Fibroblast of skin of left biceps (primary cell): ENCODE measurements around the gene HES4.
"Not testable (repeated sequence)": the region's sequence is repeated elsewhere in the genome, so short reads cannot be mapped to it uniquely, and the experiment has no call there.

ENCODE experiments used
- DNase-seq, 2 experiments: peaks; one replicate each; pipeline ENCODE4 v3.0.0-alpha.2; 2013; ENCODE audit warnings: low read depth in 2 of 2

HES4 gene

GRCh38 chr1:978835-979743, 20.8 kb downstream of the HES4 start:
- no peak for DNase-seq

- no peak for DNase-seq
Measured at GRCh38 chr1:978069-978834, 21.6 kb downstream of the HES4 start.

GRCh38 chr1:976791-977190, 23.1 kb downstream of the HES4 start:
- DNase-seq, result not testable (repeated sequence)

GRCh38 chr1:975896-976683, 23.8 kb downstream of the HES4 start:
- DNase-seq, result no peak

GRCh38 chr1:975365-975764, 24.5 kb downstream of the HES4 start:
- DNase-seq, result no peak

- DNase-seq, result no peak
Measured at GRCh38 chr1:974687-975328, 25.1 kb downstream of the HES4 start.

- DNase-seq, result no peak
Measured at GRCh38 chr1:974293-974640, 25.6 kb downstream of the HES4 start.

- DNase-seq, result no peak
Measured at GRCh38 chr1:973459-974292, 26.2 kb downstream of the HES4 start.

- no peak for DNase-seq
Measured at GRCh38 chr1:972726-973458, 27.0 kb downstream of the HES4 start.

- DNase-seq, result no peak
Measured at GRCh38 chr1:971751-972506, 28.0 kb downstream of the HES4 start.

- DNase-seq, result no peak
Measured at GRCh38 chr1:970973-971730, 28.7 kb downstream of the HES4 start.

- DNase-seq, result no peak
Measured at GRCh38 chr1:970242-970972, 29.5 kb downstream of the HES4 start.

GRCh38 chr1:969260-969855, 30.5 kb downstream of the HES4 start:
- no peak for DNase-seq

- no peak for DNase-seq
Measured at GRCh38 chr1:967466-968343, 32.2 kb downstream of the HES4 start.

GRCh38 chr1:966704-967300, 33.1 kb downstream of the HES4 start:
- DNase-seq, result no peak

- no peak for DNase-seq
Measured at GRCh38 chr1:966135-966703, 33.7 kb downstream of the HES4 start, which contains the start of gene PLEKHN1. Gene PLEKHN1, plus strand, starts transcription at chr1:966482. Its CDS starts 50 bp downstream, at chr1:966532.
